HCT116 (cell line): Measurements from ENCODE around the gene GNAS. TPM values are rescaled to one million over a fixed set of nuclear protein-coding genes. Genes with fewer than 3 reads are reported as not detected.

ENCODE experiments used
- ATAC-seq: fragments of 200-7000 bp; cut with Tn5 transposase; 2 replicates; pipeline ENCODE4 v1.9.1; 2020; ENCODE audit warnings: mild to moderate bottlenecking, moderate library complexity
- BruUV-seq: library from RNA; stranded (reverse); fragments of 400-500 nt; replicated peaks from 2 replicates; lab custom pipeline; 2021; lab: Mats Ljungman, UMichigan
- CTCF ChIA-PET: fragments of 300-600 bp; sonication (Branson Sonifier 250); formaldehyde crosslinking; loops from one replicate; lab custom pipeline; 2021; ENCODE audit warnings: antibody characterized with exemption; lab: Charles Lee
- POLR2A ChIA-PET: fragments of 300-600, 350-600 bp; sonication (Branson Sonifier 250); formaldehyde crosslinking; loops from one replicate; lab custom pipeline; 2021; ENCODE audit warnings: antibody characterized with exemption; lab: Charles Lee
- RAD21 ChIA-PET, 2 experiments: fragments of 300-600 bp; sonication (Branson Sonifier 250); formaldehyde crosslinking; loops; one replicate each; lab custom pipeline; 2023; ENCODE audit warnings: low total read pairs in 2 of 2; ENCODE audit not compliant: uncharacterized antibody in 2 of 2, unreplicated experiment in 2 of 2, low non-redundant PET in 1 of 2; lab: Charles Lee
- DNase-seq: peaks from one replicate; pipeline ENCODE4 v3.0.0-alpha.2; 2010; ENCODE audit warnings: low read depth, low spot score
- H2AFZ ChIP-seq: fragments of 200-600 bp; shearing (Covaris generic), sonication (generic); 2 replicates; pipeline ENCODE4 v1.6.1; 2017; ENCODE audit warnings: low read depth, mixed run types, mixed read lengths, antibody characterized with exemption, low read length; ENCODE audit not compliant: poor library complexity, severe bottlenecking
- H3K27ac ChIP-seq: 2 replicates; pipeline ENCODE4 v1.5.1; 2012; ENCODE audit warnings: low read depth, low read length
- H3K27me3 ChIP-seq: fragments of 200-600 bp; sonication (generic); 2 replicates; pipeline ENCODE4 v1.6.1; 2016; ENCODE audit warnings: mixed run types, low read length, mixed read lengths; ENCODE audit not compliant: insufficient read depth
- H3K36me3 ChIP-seq, 2 experiments: fragments of 200-500 bp in 1 of 2; fragments of 200-600 bp in 1 of 2; sonication (Bioruptor generic) in 1 of 2; sonication (generic) in 1 of 2; 2 replicates each; pipeline versions ENCODE4 v1.5.1 to v1.6.1; 2014 to 2016; ENCODE audit warnings: low read length in 2 of 2, inconsistent platforms in 1 of 2, mixed read lengths in 1 of 2, mixed run types in 1 of 2; ENCODE audit not compliant: insufficient read depth in 2 of 2, control insufficient read depth in 1 of 2
- H3K4me1 ChIP-seq, 2 experiments: fragments of 200-600 bp in 1 of 2; sonication (generic) in 1 of 2; 2 replicates each; pipeline versions ENCODE4 v1.5.1 to v1.6.1; 2012 to 2017; ENCODE audit warnings: low read length in 2 of 2, inconsistent platforms in 1 of 2, mild to moderate bottlenecking in 1 of 2, mixed read lengths in 1 of 2, mixed run types in 1 of 2, moderate library complexity in 1 of 2; ENCODE audit not compliant: insufficient read depth in 2 of 2, control insufficient read depth in 1 of 2
- H3K4me2 ChIP-seq: fragments of 200-600 bp; sonication (generic); 2 replicates; pipeline ENCODE4 v1.6.1; 2017; ENCODE audit warnings: mixed run types, low read length, mixed read lengths
- H3K4me3 ChIP-seq, 2 experiments: fragments of 200-600 bp in 1 of 2; sonication (generic) in 1 of 2; replicated peaks in 1 of 2; 2 replicates each; pipeline ENCODE4 v1.5.1; 2011 to 2016; ENCODE audit warnings: low read length in 2 of 2, control low read depth in 1 of 2, low read depth in 1 of 2, mild to moderate bottlenecking in 1 of 2, mixed read lengths in 1 of 2, mixed run types in 1 of 2
- H3K79me2 ChIP-seq: fragments of 200-600 bp; sonication (generic); 2 replicates; pipeline ENCODE4 v1.6.1; 2017; ENCODE audit warnings: mild to moderate bottlenecking, mixed run types, low read length, moderate library complexity, mixed read lengths; ENCODE audit not compliant: insufficient read depth
- H3K9ac ChIP-seq: fragments of 200-600 bp; sonication (generic); 2 replicates; pipeline ENCODE4 v1.6.1; 2016; ENCODE audit warnings: low read length, mixed read lengths
- H3K9me2 ChIP-seq: fragments of 200-600 bp; sonication (generic), shearing (Covaris generic); 2 replicates; pipeline ENCODE4 v1.6.1; 2017; ENCODE audit warnings: mixed run types, mild to moderate bottlenecking, moderate library complexity; ENCODE audit not compliant: insufficient read depth
- H3K9me3 ChIP-seq, 2 experiments: fragments of 200-500 bp in 1 of 2; fragments of 200-600 bp in 1 of 2; sonication (Bioruptor generic) in 1 of 2; sonication (generic) in 1 of 2; 2 replicates each; pipeline ENCODE4 v1.6.1; 2014 to 2017; ENCODE audit warnings: low read length in 2 of 2, mixed read lengths in 2 of 2, inconsistent platforms in 1 of 2, low read depth in 1 of 2, mild to moderate bottlenecking in 1 of 2, mixed run types in 1 of 2, moderate library complexity in 1 of 2; ENCODE audit not compliant: control insufficient read depth in 1 of 2, insufficient read depth in 1 of 2
- H4K20me1 ChIP-seq: fragments of 200-600 bp; sonication (generic), shearing (Covaris generic); 2 replicates; pipeline ENCODE4 v1.6.1; 2017; ENCODE audit warnings: mixed run types, mild to moderate bottlenecking, moderate library complexity; ENCODE audit not compliant: insufficient read depth
- CTCF ChIP-seq, 3 experiments: fragments of 200-600 bp in 1 of 3; sonication (generic) in 1 of 3; IDR thresholded peaks in 2 of 3; conservative IDR thresholded peaks in 1 of 3; 2 replicates each; pipeline ENCODE4 v1.5.1; 2012 to 2017; ENCODE audit warnings: low read depth in 2 of 3, low read length in 2 of 3, antibody characterized with exemption in 1 of 3, borderline replicate concordance in 1 of 3, control low read depth in 1 of 3, mild to moderate bottlenecking in 1 of 3, mixed read lengths in 1 of 3, mixed run types in 1 of 3, moderate library complexity in 1 of 3; ENCODE audit not compliant: insufficient read depth in 1 of 3
- EZH2phosphoT487 ChIP-seq: fragments of 200-600 bp; IDR thresholded peaks from 2 replicates; pipeline ENCODE4 v1.6.1; 2018; ENCODE audit warnings: antibody characterized with exemption, borderline replicate concordance
- MAX ChIP-seq: IDR thresholded peaks from 2 replicates; pipeline ENCODE4 v1.6.1; 2012
- POLR2AphosphoS5 ChIP-seq: IDR thresholded peaks from 2 replicates; pipeline ENCODE4 v1.6.1; 2011; ENCODE audit warnings: mild to moderate bottlenecking, low read depth, low read length, moderate library complexity
- RAD21 ChIP-seq: IDR thresholded peaks from 2 replicates; pipeline ENCODE4 v1.6.1; 2012; ENCODE audit warnings: low read depth, mild to moderate bottlenecking
- SP1 ChIP-seq: IDR thresholded peaks from 2 replicates; pipeline ENCODE4 v1.6.1; 2012; ENCODE audit warnings: low read depth
- ZBTB33 ChIP-seq: IDR thresholded peaks from 2 replicates; pipeline ENCODE4 v1.6.1; 2011; ENCODE audit warnings: mild to moderate bottlenecking, low read length, moderate library complexity; ENCODE audit not compliant: insufficient replicate concordance; ENCODE audit errors: extremely low read depth
- ZFX ChIP-seq: fragments of 450-650 bp; IDR thresholded peaks from 2 replicates; pipeline ENCODE4 v1.6.1; 2017
- intact Hi-C: fragments of 100-400 bp; cut with micrococcal nuclease; formaldehyde crosslinking; loops from 2 replicates; pipeline ENCODE4 v1.10.0; 2022
- total RNA-seq: library from RNA; stranded (reverse); gene quantifications from one replicate; pipeline ENCODE4 v1.2.1, GENCODE V29; 2021; ENCODE audit not compliant: unreplicated experiment
- TF ChIP-seq, protein P1 (sequence below): IDR thresholded peaks from 2 replicates; pipeline ENCODE4 v1.6.1; 2012; ENCODE audit warnings: low read depth

Gene GNAS
- total RNA-seq, 1 experiment from 2014 or later: 699 TPM

- DNase-seq (no peak), ATAC-seq (peak; percentile 26)
- Histone ChIP-seq H3K79me2 (peaks cover 67% of the 10 kb centered on the region), H2AFZ (no peak overlapping the region), H3K9ac (peak overlapping the region; percentile 93), H3K9me2 (no peaks in the 10 kb centered on the region), H3K36me3 (peaks cover 9 to 17% of the 10 kb centered on the region in 2 experiments; a peak in 2 of 4 replicates), H4K20me1 (peaks cover 12% of the 10 kb centered on the region; the same call in 1 of the 2 replicates), H3K4me3 (peak overlapping the region; percentile 67 to 85), H3K4me2 (peak overlapping the region; percentile 89), H3K9me3 (no peaks in the 10 kb centered on the region), H3K4me1 (peaks cover 14 to 25% of the 10 kb centered on the region in 2 experiments), H3K27me3 (no peaks in the 10 kb centered on the region), H3K27ac (peak overlapping the region; percentile 85)
- ChIA-PET POLR2A (no interaction called here), CTCF (no interaction called here), RAD21 (no interaction called here)
- TF ChIP-seq, protein P1, sequence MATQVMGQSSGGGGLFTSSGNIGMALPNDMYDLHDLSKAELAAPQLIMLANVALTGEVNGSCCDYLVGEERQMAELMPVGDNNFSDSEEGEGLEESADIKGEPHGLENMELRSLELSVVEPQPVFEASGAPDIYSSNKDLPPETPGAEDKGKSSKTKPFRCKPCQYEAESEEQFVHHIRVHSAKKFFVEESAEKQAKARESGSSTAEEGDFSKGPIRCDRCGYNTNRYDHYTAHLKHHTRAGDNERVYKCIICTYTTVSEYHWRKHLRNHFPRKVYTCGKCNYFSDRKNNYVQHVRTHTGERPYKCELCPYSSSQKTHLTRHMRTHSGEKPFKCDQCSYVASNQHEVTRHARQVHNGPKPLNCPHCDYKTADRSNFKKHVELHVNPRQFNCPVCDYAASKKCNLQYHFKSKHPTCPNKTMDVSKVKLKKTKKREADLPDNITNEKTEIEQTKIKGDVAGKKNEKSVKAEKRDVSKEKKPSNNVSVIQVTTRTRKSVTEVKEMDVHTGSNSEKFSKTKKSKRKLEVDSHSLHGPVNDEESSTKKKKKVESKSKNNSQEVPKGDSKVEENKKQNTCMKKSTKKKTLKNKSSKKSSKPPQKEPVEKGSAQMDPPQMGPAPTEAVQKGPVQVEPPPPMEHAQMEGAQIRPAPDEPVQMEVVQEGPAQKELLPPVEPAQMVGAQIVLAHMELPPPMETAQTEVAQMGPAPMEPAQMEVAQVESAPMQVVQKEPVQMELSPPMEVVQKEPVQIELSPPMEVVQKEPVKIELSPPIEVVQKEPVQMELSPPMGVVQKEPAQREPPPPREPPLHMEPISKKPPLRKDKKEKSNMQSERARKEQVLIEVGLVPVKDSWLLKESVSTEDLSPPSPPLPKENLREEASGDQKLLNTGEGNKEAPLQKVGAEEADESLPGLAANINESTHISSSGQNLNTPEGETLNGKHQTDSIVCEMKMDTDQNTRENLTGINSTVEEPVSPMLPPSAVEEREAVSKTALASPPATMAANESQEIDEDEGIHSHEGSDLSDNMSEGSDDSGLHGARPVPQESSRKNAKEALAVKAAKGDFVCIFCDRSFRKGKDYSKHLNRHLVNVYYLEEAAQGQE: no peak
- TF ChIP-seq ZFX (peak; percentile 70), POLR2AphosphoS5 (0 out of 2 replicates have a peak, but pooled peaks have one; percentile 15)
- BruUV-seq: no TSS peak
- intact Hi-C loops: loop anchor here (10.0 kb wide), 1 partner anchor 142 kb away; the partner anchor contains the start of gene ATP5F1E
Observed at GRCh38 chr20:58892141-58892931, 39.8 kb downstream of the GNAS start.

GRCh38 chr20:58892932-58893224, 40.4 kb downstream of the GNAS start:
- H3K4me3 ChIP-seq: peak overlapping the region; percentile 67 to 85
- ChIA-PET CTCF (no interaction called here), POLR2A (no interaction called here), RAD21 (no interaction called here)
- ATAC-seq (no peak), DNase-seq (no peak)
- peaks cover 12% of the 10 kb centered on the region; the same call in 1 of the 2 replicates for H4K20me1 ChIP-seq
- H3K4me2 ChIP-seq: peak overlapping the region; percentile 89
- no peak overlapping the region for H2AFZ ChIP-seq
- BruUV-seq: no TSS peak
- H3K4me1 ChIP-seq: peaks cover 14 to 21% of the 10 kb centered on the region in 2 experiments
- H3K36me3 ChIP-seq: peaks cover 9 to 17% of the 10 kb centered on the region in 2 experiments; a peak in 2 of 4 replicates
- H3K27ac ChIP-seq: peak overlapping the region; percentile 85; the same call in 1 of the 2 replicates
- no peaks in the 10 kb centered on the region for H3K9me2 ChIP-seq
- no peaks in the 10 kb centered on the region for H3K9me3 ChIP-seq
- peaks cover 70% of the 10 kb centered on the region for H3K79me2 ChIP-seq
- peak overlapping the region; percentile 93 for H3K9ac ChIP-seq
- intact Hi-C loops: loop anchor here (10.0 kb wide), 1 partner anchor 142 kb away; the partner anchor contains the start of gene ATP5F1E
- H3K27me3 ChIP-seq: no peaks in the 10 kb centered on the region
- TF ChIP-seq SP1 (no peak), ZFX (no peak), POLR2AphosphoS5 (no peak), EZH2phosphoT487 (no peak), CTCF (IDR thresholded peaks at IDR 0.05 in 2 of 3, conservative IDR thresholded peaks at IDR 0.05 in 1 of 3; ENCODE audit: borderline replicate concordance in 1 of 3, insufficient read depth in 1 of 3, low read depth in 2 of 3, low read length in 2 of 3) (no peak), MAX (no peak; the same call in 1 of the 2 replicates), RAD21 (no peak), ZBTB33 (no peak)
